Measurements from ENCODE around the gene OSTM1.

DNA sequence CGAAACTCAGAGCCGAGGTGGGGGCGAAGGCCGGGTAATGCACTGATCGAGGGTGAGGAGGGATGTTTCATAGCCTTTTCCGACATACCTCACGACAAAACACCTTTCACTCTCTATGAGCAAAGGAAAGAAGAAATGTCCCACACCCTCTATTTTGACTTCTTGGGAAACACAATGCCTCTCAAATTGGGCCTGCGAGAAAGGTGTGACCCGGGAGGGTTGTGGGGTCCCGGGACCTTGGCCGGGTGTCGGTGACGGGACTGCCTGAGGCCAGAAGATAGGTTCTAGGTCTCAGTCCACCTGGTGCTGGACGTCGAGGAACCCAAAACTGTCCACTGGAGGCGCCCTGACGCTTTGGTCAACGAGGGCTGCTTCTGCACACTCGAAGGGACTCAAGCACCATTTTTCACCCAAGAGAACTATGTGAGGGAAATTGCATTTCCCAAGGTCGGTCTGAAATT, 41.1 kb upstream of the OSTM1 start:
- no peak for TF ChIP-seq EZH2 (IDR thresholded peaks at IDR 0.05; ENCODE audit: borderline replicate concordance, insufficient read depth, low read length, poor library complexity, severe bottlenecking)
- no peak for TF ChIP-seq CTCF (IDR thresholded peaks at IDR 0.05; ENCODE audit: poor library complexity, severe bottlenecking)
- TF ChIP-seq RAD21 (conservative IDR thresholded peaks at IDR 0.05) = no peak
- no peak for TF ChIP-seq POLR2AphosphoS5 (IDR thresholded peaks at IDR 0.05)

Data from neural cell (in vitro differentiated cells).